ENCODE results near the gene INCA1.
A peak's percentile ranks its signal among the peaks of the same experiment; 100 is the strongest.

Gene INCA1

DNA sequence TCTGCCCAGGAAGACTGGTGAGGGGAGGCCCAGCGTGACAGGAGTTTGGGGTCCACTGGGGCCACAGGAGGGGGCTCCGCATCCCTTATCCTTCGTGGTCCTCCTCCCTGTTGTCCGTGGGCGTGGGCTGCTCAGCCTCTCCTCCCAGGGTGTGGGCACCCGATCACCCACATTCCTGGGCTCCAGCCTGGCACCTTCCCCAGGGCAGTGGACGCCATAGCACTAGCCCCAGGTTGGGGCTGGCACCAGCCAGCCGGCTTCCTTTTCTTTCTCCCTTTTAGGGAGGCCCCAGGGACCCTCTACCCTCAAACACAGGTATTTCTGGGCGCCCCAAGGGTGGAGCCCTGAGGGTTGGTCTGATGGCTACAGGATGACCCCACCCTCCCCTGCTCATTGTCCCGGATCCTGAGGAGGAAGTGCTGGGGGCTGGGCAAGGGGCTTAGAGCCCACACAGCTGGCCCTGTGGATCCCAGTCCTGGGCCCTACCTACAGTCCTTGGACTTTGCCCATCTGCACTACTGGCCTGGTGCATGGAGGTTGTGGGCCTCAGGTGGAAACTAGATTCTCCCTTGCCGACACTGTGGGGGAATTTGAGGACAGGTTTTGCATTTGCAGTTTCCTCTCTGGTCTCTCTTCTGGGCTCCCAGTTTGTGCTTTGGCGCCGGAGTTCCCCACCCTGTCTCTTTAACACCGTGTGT lies 1.6 kb upstream of the INCA1 start:
- TF ChIP-seq, protein P1, sequence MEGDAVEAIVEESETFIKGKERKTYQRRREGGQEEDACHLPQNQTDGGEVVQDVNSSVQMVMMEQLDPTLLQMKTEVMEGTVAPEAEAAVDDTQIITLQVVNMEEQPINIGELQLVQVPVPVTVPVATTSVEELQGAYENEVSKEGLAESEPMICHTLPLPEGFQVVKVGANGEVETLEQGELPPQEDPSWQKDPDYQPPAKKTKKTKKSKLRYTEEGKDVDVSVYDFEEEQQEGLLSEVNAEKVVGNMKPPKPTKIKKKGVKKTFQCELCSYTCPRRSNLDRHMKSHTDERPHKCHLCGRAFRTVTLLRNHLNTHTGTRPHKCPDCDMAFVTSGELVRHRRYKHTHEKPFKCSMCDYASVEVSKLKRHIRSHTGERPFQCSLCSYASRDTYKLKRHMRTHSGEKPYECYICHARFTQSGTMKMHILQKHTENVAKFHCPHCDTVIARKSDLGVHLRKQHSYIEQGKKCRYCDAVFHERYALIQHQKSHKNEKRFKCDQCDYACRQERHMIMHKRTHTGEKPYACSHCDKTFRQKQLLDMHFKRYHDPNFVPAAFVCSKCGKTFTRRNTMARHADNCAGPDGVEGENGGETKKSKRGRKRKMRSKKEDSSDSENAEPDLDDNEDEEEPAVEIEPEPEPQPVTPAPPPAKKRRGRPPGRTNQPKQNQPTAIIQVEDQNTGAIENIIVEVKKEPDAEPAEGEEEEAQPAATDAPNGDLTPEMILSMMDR (IDR thresholded peaks at IDR 0.05; ENCODE audit: low read depth, low read length), result no peak
- H3K4me3 ChIP-seq (replicated peaks in 1 of 2; ENCODE audit: low read depth in 2 of 2, low read length in 2 of 2), result peak overlapping the region; percentile 93 to 97
- no peak for DNase-seq (ENCODE audit: low read depth in 2 of 2)

DNA sequence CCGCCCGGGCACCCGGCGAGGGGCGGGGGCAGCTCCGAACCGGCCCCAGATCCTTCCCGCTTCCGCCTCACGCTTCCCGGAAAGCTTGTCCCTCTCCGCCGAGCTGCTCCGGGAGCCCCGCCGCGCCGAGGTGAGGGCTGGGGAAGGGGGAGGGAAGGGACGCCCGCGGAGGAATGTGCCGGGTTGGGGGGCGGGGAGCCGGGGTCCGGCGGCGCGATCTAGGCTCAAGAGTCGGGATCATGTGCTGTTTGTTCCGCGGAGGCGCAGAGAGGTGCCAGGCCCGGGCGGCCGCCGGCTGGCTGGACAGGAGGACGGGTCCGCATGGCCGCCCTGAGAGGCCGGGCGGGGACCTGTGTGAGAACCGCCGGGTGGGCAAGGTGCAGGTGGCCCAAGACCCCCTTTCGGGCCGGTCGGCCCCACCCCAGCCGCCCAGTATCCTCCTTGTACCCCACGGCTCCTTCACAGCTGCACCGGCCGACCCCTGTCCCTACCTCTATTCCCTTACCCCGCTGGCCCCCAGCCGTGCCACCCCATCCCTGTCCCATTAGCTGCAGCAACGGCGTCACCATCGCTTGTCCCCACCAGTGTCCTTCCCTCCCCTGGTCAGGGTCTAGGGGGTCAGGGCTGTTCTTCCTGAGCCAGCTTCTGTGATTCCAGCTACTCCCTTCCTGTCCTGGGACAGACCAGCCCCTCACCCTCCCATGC lies 857 bp upstream of the INCA1 start:
- H3K4me3 ChIP-seq (replicated peaks in 1 of 2; ENCODE audit: low read depth in 2 of 2, low read length in 2 of 2), result peak overlapping the region; percentile 93 to 97
- TF ChIP-seq, protein P1 (IDR thresholded peaks at IDR 0.05; ENCODE audit: low read depth, low read length), result no peak
- DNase-seq (ENCODE audit: low read depth in 2 of 2), result peak in 1 of 2 donors; percentile 13

DNA sequence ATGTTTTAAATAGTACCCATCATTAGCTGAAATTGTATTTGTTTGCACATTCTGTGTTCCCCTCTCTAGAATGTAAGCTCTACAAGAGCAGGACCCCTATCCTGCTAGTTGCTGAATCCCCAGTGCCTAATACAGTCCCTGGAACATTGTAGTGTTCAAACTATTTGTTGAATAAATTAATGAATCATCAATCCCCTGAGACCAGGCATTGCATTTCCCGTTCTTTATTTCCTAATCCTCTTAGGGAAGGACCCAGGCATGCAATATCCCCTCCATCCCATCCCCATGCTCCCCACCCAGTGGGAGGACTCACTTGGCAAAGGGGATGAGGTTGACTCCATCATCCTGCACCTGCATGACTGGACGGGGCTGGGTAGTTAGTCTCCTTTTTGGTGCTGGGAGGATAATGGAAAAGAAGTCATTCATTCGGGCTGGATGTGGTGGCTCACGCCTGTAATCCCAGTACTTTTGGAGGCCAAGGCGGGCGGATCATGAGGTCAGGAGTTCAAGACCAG lies 3.2 kb downstream of the INCA1 start:
- TF ChIP-seq, protein P1 (IDR thresholded peaks at IDR 0.05; ENCODE audit: low read depth, low read length), result no peak
- peak in 1 of 2 donors; percentile 57 for DNase-seq (ENCODE audit: low read depth in 2 of 2)
- no peak overlapping the region for H3K4me3 ChIP-seq (replicated peaks in 1 of 2; ENCODE audit: low read depth in 2 of 2, low read length in 2 of 2)

DNA sequence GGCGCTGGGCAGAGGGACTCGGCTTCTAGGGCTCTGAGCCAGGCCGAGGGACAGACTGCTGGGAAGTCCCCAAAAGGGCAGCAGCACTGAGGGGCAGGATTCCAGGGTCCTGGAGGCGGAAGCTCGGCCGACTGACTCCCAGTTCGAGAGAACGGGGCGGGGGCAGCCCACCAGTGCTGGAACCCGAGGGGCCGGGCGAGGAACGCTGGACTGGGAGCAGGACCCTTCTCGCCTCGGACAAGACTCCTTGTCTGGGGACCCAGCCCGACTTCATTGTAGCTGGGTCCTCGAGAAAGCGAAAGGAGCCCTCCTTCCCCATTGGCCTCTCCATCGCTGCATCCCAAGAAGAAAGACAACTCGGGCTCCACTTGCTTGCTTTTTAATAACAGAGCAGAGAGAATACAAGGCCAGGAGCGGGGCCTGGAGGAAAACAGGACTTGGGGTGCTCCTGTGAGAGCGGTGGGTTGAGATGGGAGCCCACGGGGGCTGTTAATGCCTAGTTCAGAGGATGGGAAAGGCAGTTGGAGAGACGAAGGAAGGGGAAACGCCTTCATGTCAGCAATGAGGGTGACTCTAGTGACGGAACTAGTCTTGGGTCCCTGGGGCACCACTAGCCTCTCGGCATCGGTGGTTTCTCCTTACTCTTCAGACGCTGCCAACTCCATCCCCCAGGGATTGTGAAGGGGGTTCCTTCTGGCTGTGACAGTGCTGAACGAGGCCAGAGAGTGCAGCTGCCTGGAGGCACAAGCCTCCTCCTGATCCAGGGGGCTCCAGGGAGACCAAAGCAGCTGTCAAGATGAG lies 9.4 kb downstream of the INCA1 start:
- peak overlapping the region; percentile 80 to 90 for H3K4me3 ChIP-seq (replicated peaks in 1 of 2; ENCODE audit: low read depth in 2 of 2, low read length in 2 of 2)
- TF ChIP-seq, protein P1 (IDR thresholded peaks at IDR 0.05; ENCODE audit: low read depth, low read length), result no peak
- DNase-seq (ENCODE audit: low read depth in 2 of 2), result no peak

DNA sequence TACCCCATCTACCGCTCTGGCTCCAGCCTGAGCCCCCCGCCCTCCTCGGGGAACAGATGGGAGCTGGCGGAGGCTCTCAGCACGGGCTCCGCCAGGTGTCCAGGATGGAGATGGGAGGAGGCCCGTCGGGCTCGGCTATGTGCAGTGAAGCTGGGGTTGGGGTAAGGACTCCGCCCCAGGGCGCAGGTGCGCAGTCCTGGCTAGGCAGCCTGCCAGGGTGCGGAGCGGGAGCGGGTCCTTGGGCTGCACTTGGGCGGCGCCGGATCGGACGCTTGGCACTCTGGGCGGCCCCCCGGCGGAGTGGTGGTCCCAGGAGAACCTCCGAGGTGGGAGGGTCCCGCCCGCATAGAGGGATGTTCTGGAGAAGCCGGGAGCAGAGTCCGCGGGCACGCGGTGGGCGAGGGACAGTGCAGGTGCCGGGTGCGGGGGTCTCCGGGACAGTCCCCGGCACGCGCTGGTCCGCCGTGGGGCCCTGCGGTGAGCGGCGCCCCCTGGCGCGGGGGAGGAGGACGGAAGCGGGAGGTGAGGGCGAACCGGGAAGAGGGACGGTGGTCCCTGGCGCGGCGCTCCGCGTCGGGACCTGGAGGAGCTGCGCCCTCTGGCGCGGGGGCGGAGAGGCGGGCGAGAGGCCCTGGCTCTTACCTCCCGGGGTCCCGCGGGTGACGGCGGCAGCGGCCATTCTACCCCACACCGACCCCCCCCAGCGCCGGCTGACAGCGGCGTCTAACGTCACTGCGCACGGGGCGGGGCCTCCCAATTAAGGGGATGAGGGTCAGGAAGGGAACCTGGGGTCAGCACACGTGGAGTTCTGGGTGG lies 10.2 kb downstream of the INCA1 start, which contains the start of gene CAMTA2:
Gene CAMTA2, minus strand, starts transcription at position 725 of the 816 bp plus-strand sequence. CDS start 1,453 bp downstream, outside the sequence.
- DNase-seq (ENCODE audit: low read depth in 2 of 2), result peak; percentile 67 to 73
- TF ChIP-seq, protein P1 (IDR thresholded peaks at IDR 0.05; ENCODE audit: low read depth, low read length), result peak; percentile 25
- H3K4me3 ChIP-seq (replicated peaks in 1 of 2; ENCODE audit: low read depth in 2 of 2, low read length in 2 of 2), result peak within 1 kb of the TSS; percentile 80 to 90

DNA sequence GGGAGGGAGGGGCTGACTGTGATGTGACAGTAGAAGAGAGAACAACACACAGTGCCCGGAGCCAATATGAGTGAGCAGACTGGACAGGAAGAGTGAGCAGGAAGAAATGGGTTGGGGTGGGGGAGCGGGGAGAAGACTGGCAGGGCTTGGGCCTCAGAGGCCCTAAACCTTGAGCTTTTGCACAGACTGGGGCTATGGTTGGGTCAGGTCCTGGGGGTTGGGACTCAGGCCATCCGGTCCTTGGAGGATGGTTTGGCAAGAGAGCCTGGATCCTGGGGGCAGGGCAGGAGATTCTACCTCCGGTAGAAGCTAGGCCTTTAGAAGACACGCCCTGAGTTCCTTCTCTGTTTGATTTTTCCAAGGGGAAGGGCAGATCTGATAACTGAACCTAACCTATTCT lies 10.9 kb downstream of the INCA1 start:
- DNase-seq (ENCODE audit: low read depth in 2 of 2), result peak; percentile 30 to 44
- peak overlapping the region; percentile 80 to 90 for H3K4me3 ChIP-seq (replicated peaks in 1 of 2; ENCODE audit: low read depth in 2 of 2, low read length in 2 of 2)
- TF ChIP-seq, protein P1 (IDR thresholded peaks at IDR 0.05; ENCODE audit: low read depth, low read length), result no peak
